Activated CD4-positive, alpha-beta T cell treated with anti-CD3 and anti-CD28 coated beads for 1 hour (primary cell): ENCODE data around the gene CACNA2D3.
"Not testable (repeated sequence)": the region's sequence is repeated elsewhere in the genome, so short reads cannot be mapped to it uniquely, and the experiment has no call there.

Source experiments
- DNase-seq: peaks from one replicate; pipeline ENCODE4 v3.0.0-alpha.2; 2020

Gene CACNA2D3

GRCh38 chr3:54954521-54954920, 832.2 kb downstream of the CACNA2D3 start:
- DNase-seq: no peak

DNA sequence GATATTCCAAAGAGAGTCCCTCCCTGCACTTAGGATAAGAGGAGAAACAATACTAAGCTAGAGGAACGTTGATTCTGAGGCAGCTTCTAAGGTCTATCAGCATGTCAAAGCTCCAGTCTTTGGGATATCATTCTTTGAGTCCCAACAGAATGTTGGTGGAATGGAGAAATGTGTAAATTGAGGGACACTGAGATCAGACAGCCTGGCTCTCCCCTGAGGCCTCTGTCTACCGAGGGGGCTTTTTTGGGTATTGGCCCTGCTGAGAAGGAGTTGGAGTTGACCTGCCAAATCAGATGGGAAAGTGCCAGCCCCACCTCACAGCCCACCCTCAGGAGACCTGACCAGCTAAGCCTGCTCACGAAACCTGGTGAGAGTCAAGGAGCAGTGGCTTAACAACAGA, 833.1 kb downstream of the CACNA2D3 start:
- DNase-seq: no peak

GRCh38 chr3:54955941-54956340, 833.6 kb downstream of the CACNA2D3 start:
- no peak for DNase-seq

DNA sequence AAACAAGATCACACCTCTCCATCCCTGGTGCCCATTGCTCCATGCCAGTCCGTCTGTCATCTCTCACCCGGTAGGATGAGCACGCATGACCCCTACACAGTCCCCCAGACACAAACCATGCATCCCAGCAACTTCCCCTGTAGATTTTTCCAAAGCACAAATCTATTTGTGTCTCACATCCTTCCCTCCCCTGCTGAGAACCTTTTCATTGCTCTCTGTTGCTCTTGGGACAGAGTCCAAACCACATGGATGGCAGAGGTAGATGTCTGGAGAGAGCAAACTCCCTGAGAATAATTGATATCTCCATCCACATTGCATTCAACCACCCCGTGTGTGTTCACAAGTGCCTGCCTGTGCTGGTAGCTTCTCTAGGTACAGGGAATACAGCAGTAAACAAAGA, 835.4 kb downstream of the CACNA2D3 start:
- no peak for DNase-seq

DNA sequence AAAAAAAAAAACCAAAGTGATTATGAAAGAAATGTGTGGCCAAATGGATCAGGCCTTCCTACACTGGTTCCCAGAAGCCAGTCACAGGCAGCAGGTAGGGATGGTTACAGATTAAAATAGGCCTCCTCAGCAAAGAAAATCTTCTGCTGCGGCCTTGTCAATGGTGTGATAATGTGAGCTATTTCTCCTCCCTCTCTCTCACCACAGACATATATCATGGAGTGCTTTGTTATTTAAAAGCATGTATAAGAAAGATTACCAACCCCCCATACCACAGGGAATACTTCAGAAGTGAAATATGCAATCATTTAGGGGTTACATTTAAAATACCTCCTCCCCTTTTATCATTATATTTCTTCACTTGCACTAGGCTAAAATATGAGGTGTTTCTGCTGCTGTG, 837.7 kb downstream of the CACNA2D3 start:
- DNase-seq: no peak

- DNase-seq: no peak
Observed at GRCh38 chr3:54960701-54961100, 838.3 kb downstream of the CACNA2D3 start.

DNA sequence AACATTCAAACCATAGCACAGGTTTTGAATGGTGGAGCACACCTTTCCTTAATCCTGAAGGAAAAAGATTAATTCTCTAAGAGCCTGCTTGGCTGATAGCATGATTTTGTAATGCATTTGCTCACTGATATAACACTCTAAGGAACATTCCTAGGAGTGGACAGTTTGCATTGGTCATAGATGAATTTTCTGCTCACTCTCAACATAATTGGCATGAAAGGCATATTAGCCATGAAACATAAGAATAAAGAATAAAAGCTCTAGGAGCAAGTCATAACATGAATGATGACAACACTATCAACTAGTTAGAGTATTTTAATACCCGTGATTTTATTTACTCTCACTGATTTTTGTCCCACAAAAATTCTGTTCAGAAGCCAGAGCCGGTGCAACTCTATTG, 839.8 kb downstream of the CACNA2D3 start:
- no peak for DNase-seq

DNA sequence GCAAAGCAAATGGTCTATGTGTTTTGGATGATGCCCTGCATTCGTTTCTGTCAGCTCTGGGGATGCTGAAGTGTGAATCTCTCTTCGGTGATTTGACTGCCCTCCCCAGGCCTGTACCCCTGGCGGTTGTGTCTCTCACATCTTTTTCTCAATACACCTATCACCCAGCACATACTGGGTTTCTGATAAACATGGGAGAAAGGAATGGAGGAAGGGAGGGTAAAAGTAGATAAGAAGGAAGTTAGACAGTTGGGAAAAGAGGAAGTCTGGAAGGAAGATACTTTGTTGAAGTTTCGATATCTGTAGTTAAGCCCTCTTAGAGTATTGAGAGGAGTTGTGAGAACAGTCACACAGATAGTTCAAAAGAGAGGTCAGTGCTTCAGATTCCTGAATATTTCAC, 841.3 kb downstream of the CACNA2D3 start:
- DNase-seq: no peak

DNA sequence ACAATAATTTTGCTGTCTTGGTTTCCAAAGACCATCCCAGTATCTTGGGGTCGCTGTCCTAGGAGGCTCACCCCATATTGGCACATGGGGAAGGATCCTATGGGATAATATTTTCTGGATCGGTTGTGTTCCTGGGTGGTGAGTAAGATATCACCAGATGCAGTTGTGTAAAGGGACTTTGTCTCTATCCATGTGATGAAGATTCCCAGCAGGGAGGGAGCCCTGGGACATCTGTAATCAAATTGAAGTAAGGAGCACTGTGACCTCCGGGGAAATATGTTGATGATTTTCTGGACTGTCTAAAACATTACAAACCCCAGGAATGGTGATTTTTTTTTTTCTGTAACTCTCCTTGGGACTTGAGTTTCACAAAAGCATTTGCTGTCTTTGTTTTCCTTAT, 841.7 kb downstream of the CACNA2D3 start:
- DNase-seq: no peak

DNA sequence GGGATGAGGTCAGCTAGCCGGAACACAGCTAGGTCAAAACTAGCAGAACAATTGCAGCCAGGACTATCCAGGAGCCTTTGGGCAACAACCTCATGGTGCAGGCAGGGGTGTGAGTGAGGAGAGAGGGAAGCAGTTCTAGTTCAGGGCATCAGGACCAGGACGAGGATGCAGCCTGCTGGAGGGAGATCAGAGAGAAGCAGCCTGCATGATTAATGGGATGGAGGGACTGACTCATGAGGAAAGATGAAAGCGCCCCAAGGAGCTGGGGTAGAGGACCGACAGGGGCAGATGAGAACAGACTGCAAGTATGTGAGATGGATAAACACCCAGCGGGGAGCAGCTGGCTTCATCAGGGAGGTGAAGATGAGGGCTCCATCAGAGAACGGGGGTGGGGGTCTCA, 843.4 kb downstream of the CACNA2D3 start:
- DNase-seq: no peak

GRCh38 chr3:54966979-54967378, 844.6 kb downstream of the CACNA2D3 start:
- DNase-seq: no peak

DNA sequence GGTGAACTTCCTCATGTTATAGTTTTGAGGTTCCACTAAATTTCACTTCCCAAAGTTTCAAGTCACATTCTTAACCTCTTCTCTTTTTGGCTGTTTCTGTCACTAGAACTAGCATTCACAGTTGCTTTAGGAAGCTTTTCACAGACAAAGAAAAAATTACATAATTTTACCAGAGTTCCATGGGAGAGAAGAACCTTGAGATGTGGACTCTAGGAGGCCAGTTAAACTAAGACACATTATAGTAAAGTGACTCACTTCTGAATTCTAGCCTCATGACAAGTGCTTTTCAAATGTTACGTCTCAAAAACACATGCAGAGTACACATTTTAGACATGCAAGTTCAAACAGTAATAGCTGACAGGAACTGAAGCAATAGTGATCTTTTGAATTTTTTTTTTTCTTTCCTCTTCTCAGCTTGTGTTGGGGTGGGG, 845.4 kb downstream of the CACNA2D3 start:
- DNase-seq: no peak

GRCh38 chr3:54968546-54969172, 846.3 kb downstream of the CACNA2D3 start:
- no peak for DNase-seq

DNA sequence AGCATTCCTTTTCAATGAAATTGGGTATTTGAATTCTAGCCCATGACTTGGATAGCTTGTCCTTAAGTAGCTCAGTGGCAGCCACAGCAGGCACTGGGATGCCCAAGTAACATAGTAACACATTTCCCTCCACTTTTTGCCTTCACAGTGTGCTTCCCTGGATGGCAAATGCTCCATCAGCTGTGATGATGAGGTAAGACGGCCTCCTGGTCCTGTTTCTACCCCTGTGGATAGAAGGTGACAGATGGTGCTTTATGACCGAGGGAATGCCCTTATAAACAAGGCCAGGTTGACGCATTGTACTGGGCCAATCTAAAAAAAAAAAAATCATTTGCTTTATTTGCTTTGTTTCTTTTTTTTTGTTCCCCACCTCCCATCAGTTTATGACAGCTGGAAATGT, 847.3 kb downstream of the CACNA2D3 start:
- DNase-seq: no peak

- DNase-seq: no peak
Observed at GRCh38 chr3:54970895-54971294, 848.5 kb downstream of the CACNA2D3 start.

- no peak for DNase-seq
Observed at GRCh38 chr3:54977439-54977838, 855.1 kb downstream of the CACNA2D3 start.

DNA sequence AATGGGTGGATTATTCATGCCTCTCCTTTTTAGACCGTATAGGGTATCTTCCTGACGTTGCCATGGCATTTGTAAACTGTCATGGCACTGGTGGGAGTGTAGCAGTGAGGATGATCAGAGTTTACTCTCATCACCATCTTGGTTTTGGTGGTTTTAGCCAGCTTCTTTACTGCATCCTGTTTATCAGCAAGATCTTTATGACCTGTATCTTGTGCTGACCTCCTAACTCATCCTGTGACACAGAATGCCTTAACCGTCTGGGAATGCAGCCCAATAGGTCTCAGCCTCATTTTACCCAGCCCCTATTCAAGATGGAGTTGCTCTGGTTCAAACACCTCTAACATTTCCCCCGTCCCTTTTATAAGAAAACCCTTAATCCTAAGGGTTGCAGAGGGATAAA, 855.6 kb downstream of the CACNA2D3 start:
- not testable (repeated sequence) for DNase-seq

GRCh38 chr3:54982807-54983206, 860.5 kb downstream of the CACNA2D3 start:
- DNase-seq: no peak

DNA sequence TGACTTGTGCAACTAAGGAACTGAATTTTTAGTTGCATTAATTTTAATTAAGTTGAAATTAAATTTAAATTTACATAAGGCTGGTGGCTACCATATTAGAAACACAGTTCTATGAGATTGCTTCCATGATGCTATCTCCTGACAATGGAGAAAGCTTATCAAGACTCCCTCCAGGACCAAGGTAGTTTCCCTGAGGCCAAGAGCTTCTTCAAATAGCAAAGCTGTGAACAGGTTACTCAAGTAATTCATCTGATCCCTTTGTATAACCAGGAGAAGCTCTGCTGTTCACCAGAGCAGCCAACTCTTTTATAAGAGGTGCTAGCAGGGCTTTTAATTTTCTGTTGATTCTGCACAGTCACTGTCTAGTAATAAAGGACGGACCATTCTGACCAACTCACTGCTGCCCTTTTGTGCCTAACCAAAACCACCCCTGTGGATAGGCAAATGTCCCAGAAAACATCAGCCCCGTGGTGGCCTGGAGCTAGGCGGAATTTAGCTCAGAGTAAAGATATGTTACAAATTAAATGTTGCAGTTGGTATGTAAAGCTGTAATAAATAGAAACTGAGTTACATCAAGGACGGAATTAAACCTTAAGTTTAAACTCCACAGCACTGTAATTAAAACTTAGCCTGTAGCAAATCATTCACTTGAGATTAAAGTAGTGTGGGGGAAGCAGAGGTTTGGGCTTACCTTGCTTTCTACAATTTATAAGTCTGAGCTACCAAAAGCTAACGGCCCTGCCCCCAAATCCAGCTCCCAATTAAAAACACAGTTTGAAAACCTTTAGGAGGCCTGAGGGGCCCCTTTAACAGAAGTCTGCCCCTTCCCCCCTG, 861.1 kb downstream of the CACNA2D3 start:
- no peak for DNase-seq

- DNase-seq: no peak
Observed at GRCh38 chr3:54985856-54986255, 863.5 kb downstream of the CACNA2D3 start.

DNA sequence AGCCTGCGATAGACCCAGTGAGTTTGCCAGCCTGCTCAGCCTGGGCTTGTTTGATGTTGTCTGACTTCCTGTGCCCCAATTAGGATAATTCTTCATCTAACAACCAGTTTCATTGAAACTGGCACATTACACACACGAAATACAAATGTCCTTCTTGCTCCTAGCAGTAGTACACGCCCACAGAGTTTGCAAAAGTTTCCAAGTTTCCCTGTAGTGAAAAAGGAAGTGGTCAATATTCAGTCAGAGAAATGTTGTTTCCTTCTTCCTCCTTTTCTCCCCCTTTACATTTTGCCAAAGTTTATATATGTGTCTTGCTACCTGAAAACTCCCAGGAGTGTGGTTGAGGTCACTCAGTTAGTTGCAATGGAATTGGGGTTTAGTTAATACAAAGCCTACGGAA, 863.9 kb downstream of the CACNA2D3 start:
- DNase-seq: no peak

GRCh38 chr3:54987719-54988118, 865.4 kb downstream of the CACNA2D3 start:
- DNase-seq: no peak

GRCh38 chr3:54988302-54988837, 866.0 kb downstream of the CACNA2D3 start:
- DNase-seq: no peak
